H1 (cell line): Measurements from ENCODE around the gene ALDOA. TPM values are rescaled to one million over a fixed set of nuclear protein-coding genes. Genes with fewer than 3 reads are reported as not detected.

ENCODE experiments used
- CTCF ChIA-PET: fragments of 300-600 bp; sonication (Branson Sonifier 250); formaldehyde crosslinking; loops from one replicate; lab custom pipeline; 2021; ENCODE audit not compliant: partially characterized antibody; lab: Charles Lee
- POLR2A ChIA-PET: fragments of 300-600 bp; sonication (Branson Sonifier 250); formaldehyde crosslinking; loops from one replicate; lab custom pipeline; 2021; ENCODE audit warnings: inconsistent platforms; ENCODE audit not compliant: partially characterized antibody; lab: Charles Lee
- DNase-seq, 2 experiments: peaks; one replicate each; pipeline versions ENCODE4 v3.0.0 to v3.0.0-alpha.2; 2010 to 2022; ENCODE audit warnings: low spot score in 2 of 2, low read depth in 1 of 2, mixed read lengths in 1 of 2
- FAIRE-seq: peaks from 2 replicates; lab custom pipeline; 2011; peaks lifted over from hg19 to GRCh38; lab: Jason Lieb, UNC
- H2AFZ ChIP-seq: 2 replicates; pipeline ENCODE4 v1.8.1; 2012; ENCODE audit warnings: low read length, inconsistent platforms
- H2AK5ac ChIP-seq: 2 replicates; pipeline ENCODE4 v1.6.1; 2013; ENCODE audit warnings: low read depth, low read length
- H2BK120ac ChIP-seq: replicated peaks from 2 replicates; pipeline ENCODE3; 2013; ENCODE audit warnings: low read depth, low read length, inconsistent platforms
- H2BK12ac ChIP-seq: 2 replicates; pipeline ENCODE4 v1.6.1; 2013; ENCODE audit warnings: low read depth, low read length
- H2BK15ac ChIP-seq: 2 replicates; pipeline ENCODE4 v1.6.1; 2013; ENCODE audit warnings: low read length
- H2BK20ac ChIP-seq: 2 replicates; pipeline ENCODE4 v1.6.1; 2013; ENCODE audit warnings: low read length
- H2BK5ac ChIP-seq: 2 replicates; pipeline ENCODE4 v1.6.1; 2013; ENCODE audit warnings: low read depth, low read length
- H3K14ac ChIP-seq: 2 replicates; pipeline ENCODE4 v1.6.1; 2013; ENCODE audit warnings: inconsistent platforms; ENCODE audit not compliant: insufficient read length
- H3K18ac ChIP-seq: 2 replicates; pipeline ENCODE4 v1.6.1; 2013; ENCODE audit warnings: low read length; ENCODE audit errors: extremely low read depth
- H3K23ac ChIP-seq: 2 replicates; pipeline ENCODE4 v1.6.1; 2013; ENCODE audit warnings: inconsistent platforms; ENCODE audit not compliant: insufficient read length
- H3K23me2 ChIP-seq: 2 replicates; pipeline ENCODE4 v1.6.1; 2013; ENCODE audit warnings: low read depth, low read length
- H3K27ac ChIP-seq: 2 replicates; pipeline ENCODE4 v1.6.1; 2011; ENCODE audit warnings: low read depth, low read length, inconsistent platforms
- H3K27me3 ChIP-seq, 4 experiments: replicated peaks in 1 of 4; 1 replicate in 1 of 4; 2 replicates in 3 of 4; pipeline versions ENCODE4 v1.6.1 to v1.8.1; 2011 to 2013; ENCODE audit warnings: low read length in 3 of 4, mild to moderate bottlenecking in 3 of 4, inconsistent platforms in 2 of 4, mixed read lengths in 2 of 4, moderate library complexity in 1 of 4; ENCODE audit not compliant: control insufficient read depth in 3 of 4, insufficient read depth in 3 of 4; ENCODE audit errors: extremely low read depth in 1 of 4
- H3K36me3 ChIP-seq, 4 experiments: 2 replicates each; pipeline versions ENCODE4 v1.6.1 to v1.8.1; 2011 to 2013; ENCODE audit warnings: mild to moderate bottlenecking in 4 of 4, low read length in 3 of 4, moderate library complexity in 2 of 4, control low read depth in 1 of 4, inconsistent platforms in 1 of 4; ENCODE audit not compliant: insufficient read depth in 4 of 4, control insufficient read depth in 2 of 4
- H3K4ac ChIP-seq: replicated peaks from 2 replicates; pipeline ENCODE3; 2013; ENCODE audit warnings: low read length, low read depth, mixed read lengths, inconsistent platforms; ENCODE audit not compliant: insufficient read length
- H3K4me1 ChIP-seq, 4 experiments: replicated peaks in 1 of 4; 1 replicate in 1 of 4; 2 replicates in 3 of 4; pipeline versions ENCODE4 v1.6.1 to v1.8.1; 2011 to 2013; ENCODE audit warnings: low read length in 3 of 4, inconsistent platforms in 2 of 4, mixed read lengths in 1 of 4; ENCODE audit not compliant: insufficient read depth in 4 of 4, control insufficient read depth in 3 of 4
- H3K4me2 ChIP-seq, 2 experiments: 2 replicates each; pipeline versions ENCODE4 v1.6.1 to v1.8.1; 2011 to 2013; ENCODE audit warnings: low read depth in 2 of 2, low read length in 2 of 2, control low read depth in 1 of 2, inconsistent platforms in 1 of 2, mild to moderate bottlenecking in 1 of 2; ENCODE audit not compliant: insufficient read depth in 1 of 2
- H3K4me3 ChIP-seq, 4 experiments: fragments of 200-600, 300-600 bp in 1 of 4; sonication (generic), shearing (Covaris generic), sonication (Bioruptor Twin) in 1 of 4; 2 replicates each; pipeline versions ENCODE4 v1.5.1 to v1.8.1; 2011 to 2016; ENCODE audit warnings: low read length in 4 of 4, low read depth in 3 of 4, control low read depth in 2 of 4, inconsistent platforms in 2 of 4, mild to moderate bottlenecking in 2 of 4, mixed read lengths in 1 of 4, moderate library complexity in 1 of 4; ENCODE audit not compliant: insufficient read depth in 2 of 4; ENCODE audit errors: extremely low read depth in 1 of 4
- H3K56ac ChIP-seq: replicated peaks from 2 replicates; pipeline ENCODE3; 2013; ENCODE audit warnings: low read depth, mild to moderate bottlenecking, mixed read lengths, low read length, inconsistent platforms; ENCODE audit not compliant: insufficient read length
- H3K79me1 ChIP-seq: 2 replicates; pipeline ENCODE4 v1.6.1; 2013; ENCODE audit warnings: low read depth, low read length, control low read depth
- H3K79me2 ChIP-seq, 2 experiments: 2 replicates each; pipeline versions ENCODE4 v1.6.1 to v1.8.1; 2012 to 2013; ENCODE audit warnings: low read length in 2 of 2, mild to moderate bottlenecking in 2 of 2, inconsistent platforms in 1 of 2; ENCODE audit not compliant: insufficient read depth in 2 of 2, control insufficient read depth in 1 of 2
- H3K9ac ChIP-seq, 4 experiments: replicated peaks in 1 of 4; 1 replicate in 1 of 4; 2 replicates in 3 of 4; pipeline versions ENCODE4 v1.6.1 to v1.8.1; 2011 to 2013; ENCODE audit warnings: low read depth in 3 of 4, low read length in 3 of 4, control low read depth in 2 of 4, mild to moderate bottlenecking in 2 of 4, moderate library complexity in 2 of 4, inconsistent platforms in 1 of 4; ENCODE audit errors: extremely low read depth in 1 of 4
- H3K9me3 ChIP-seq, 2 experiments: 2 replicates each; pipeline versions ENCODE4 v1.6.1 to v1.8.1; 2012 to 2013; ENCODE audit warnings: mild to moderate bottlenecking in 2 of 2, moderate library complexity in 2 of 2, control low read depth in 1 of 2, inconsistent platforms in 1 of 2, low read depth in 1 of 2, low read length in 1 of 2, mixed read lengths in 1 of 2; ENCODE audit not compliant: insufficient read depth in 2 of 2
- H4K20me1 ChIP-seq, 2 experiments: replicated peaks in 1 of 2; 2 replicates each; pipeline versions ENCODE3 to v1.8.1; 2011 to 2013; ENCODE audit warnings: inconsistent platforms in 2 of 2, low read length in 2 of 2, mild to moderate bottlenecking in 1 of 2; ENCODE audit not compliant: insufficient read depth in 2 of 2, control insufficient read depth in 1 of 2
- H4K5ac ChIP-seq: 2 replicates; pipeline ENCODE4 v1.6.1; 2013; ENCODE audit warnings: low read length, low read depth, mixed read lengths, inconsistent platforms; ENCODE audit not compliant: insufficient read length
- H4K8ac ChIP-seq: 2 replicates; pipeline ENCODE4 v1.8.0; 2013; ENCODE audit warnings: mild to moderate bottlenecking, moderate library complexity, low read length, inconsistent platforms; ENCODE audit not compliant: insufficient read depth; ENCODE audit errors: extremely low read depth
- H4K91ac ChIP-seq: replicated peaks from 2 replicates; pipeline ENCODE3; 2013; ENCODE audit warnings: low read length, mixed read lengths, inconsistent platforms; ENCODE audit not compliant: insufficient read length
- SP2 ChIP-seq: IDR thresholded peaks from 2 replicates; pipeline ENCODE4 v1.6.1; 2012; ENCODE audit warnings: mild to moderate bottlenecking, low read length, inconsistent platforms
- SRF ChIP-seq: IDR thresholded peaks from 2 replicates; pipeline ENCODE4 v1.6.1; 2011; ENCODE audit warnings: mild to moderate bottlenecking, low read depth, low read length, moderate library complexity
- WGBS, 2 experiments: shearing (Covaris generic) in 1 of 2; methylation state at CpG; one replicate each; pipeline versions ENCODE4 v1.1.6 to v1.1.7; 2013 to 2015; ENCODE audit warnings: low lambda C conversion rate in 2 of 2, mixed read lengths in 2 of 2, inconsistent platforms in 1 of 2, low coverage in 1 of 2, missing lambda C conversion rate in 1 of 2; ENCODE audit not compliant: insufficient replicate concordance in 2 of 2, insufficient coverage in 1 of 2, insufficient read length in 1 of 2; ENCODE audit errors: extremely low coverage in 1 of 2, missing lambda C conversion rate in 1 of 2; 5-methylcytosine and 5-hydroxymethylcytosine counted together
- polyA plus RNA-seq, 7 experiments: library from polyadenylated mRNA; depleted of rRNA in 3 of 7; stranded (reverse) in 5 of 7; unstranded in 2 of 7; fragments of >200 nt in 5 of 7; fragments of 200-250 nt in 2 of 7; gene quantifications; 1 replicate in 5 of 7; 2 replicates in 1 of 7; 4 replicates in 1 of 7; pipeline versions ENCODE4 v1.2.1 to v1.2.3, GENCODE V29; 2011 to 2013; ENCODE audit warnings: missing spikeins in 2 of 7, mixed read lengths in 2 of 7
- total RNA-seq: library from RNA; stranded (reverse); fragmentation: NEBNext Ultra II Directional; extraction: Animal tissue kit (Norgen Biotek cat#: 25700); gene quantifications from 2 replicates; pipeline ENCODE4 v1.2.1, GENCODE V29; 2021

Gene ALDOA
- total and polyA plus RNA-seq, 2 of the 8 experiments (the other 6 are each of a cell fraction or from before 2014, with no cell fraction given) = 1,072 to 1,083 TPM

DNA sequence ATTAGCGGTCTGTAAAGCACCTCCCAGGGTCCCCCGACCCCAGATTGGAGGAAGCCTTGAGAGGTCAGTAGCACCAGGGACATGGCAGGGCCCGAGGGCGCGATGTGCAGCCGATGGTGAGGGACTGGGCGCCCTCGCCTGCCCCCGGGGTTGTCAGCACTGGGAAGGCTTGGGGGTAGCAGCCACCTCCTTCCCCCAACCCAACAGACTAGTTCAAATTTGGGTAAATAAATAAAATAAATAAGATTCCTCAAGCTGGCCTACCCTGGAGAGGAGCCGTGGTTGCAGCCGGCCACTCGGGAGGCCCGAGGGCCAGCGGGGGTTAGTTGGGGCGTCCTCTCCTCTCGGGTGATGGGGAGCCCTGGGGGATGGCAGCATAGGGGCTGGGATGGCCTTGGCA is 41.1 kb upstream of the ALDOA start:
- H4K8ac ChIP-seq = no peak overlapping the region
- WGBS, 2 experiments = 94% methylated on average over 16 of the region's 16 CpGs; no CpG with 5 or more reads in 1 of the 2 experiments
- H2BK120ac ChIP-seq = no peak overlapping the region
- H3K27ac ChIP-seq = no peak overlapping the region
- no peak overlapping the region for H3K9ac ChIP-seq
- H2BK5ac ChIP-seq = no peak overlapping the region
- no peak for DNase-seq
- no peak overlapping the region for H3K4me2 ChIP-seq
- H3K79me2 ChIP-seq = no peaks in the 10 kb centered on the region
- H2BK20ac ChIP-seq = no peak overlapping the region
- peaks cover 0 to 14% (median 5%) of the 10 kb centered on the region in 4 experiments; a peak in 4 of 7 replicates for H3K4me1 ChIP-seq
- H3K18ac ChIP-seq = no peak overlapping the region
- TF ChIP-seq SP2 (no peak), SRF (no peak)
- H3K23me2 ChIP-seq = peaks cover 2% of the 10 kb centered on the region; the same call in 1 of the 2 replicates
- H2AK5ac ChIP-seq = no peak overlapping the region
- H3K56ac ChIP-seq = no peak overlapping the region
- no peak overlapping the region for H3K4ac ChIP-seq
- no peak overlapping the region for H3K23ac ChIP-seq
- H2BK12ac ChIP-seq = no peak overlapping the region
- no peak overlapping the region for H4K91ac ChIP-seq
- H3K27me3 ChIP-seq = no peaks in the 10 kb centered on the region
- H3K4me3 ChIP-seq = no peak overlapping the region
- H2AFZ ChIP-seq = no peak overlapping the region
- H3K36me3 ChIP-seq = peaks cover 0 to 7% (median under 1%) of the 10 kb centered on the region in 4 experiments; a peak in 2 of 8 replicates
- no peak for FAIRE-seq
- H3K9me3 ChIP-seq = no peaks in the 10 kb centered on the region
- no peak overlapping the region for H2BK15ac ChIP-seq
- CTCF ChIA-PET = interaction anchor here (2.1 kb wide), 1 partner anchor 20 kb away, joined by 6 read pairs; no protein-coding TSS in a partner anchor
- H3K79me1 ChIP-seq = peaks cover 3% of the 10 kb centered on the region; the same call in 1 of the 2 replicates
- H4K20me1 ChIP-seq = peaks cover 11 to 16% of the 10 kb centered on the region in 2 experiments
- H4K5ac ChIP-seq = no peak overlapping the region
- POLR2A ChIA-PET = no interaction called here
- H3K14ac ChIP-seq = no peak overlapping the region
